Endodermal cell (in vitro differentiated cells): ENCODE data around the gene ACKR3. TPM values are rescaled to one million over a fixed set of nuclear protein-coding genes. Genes with fewer than 3 reads are reported as not detected.

Source experiments
- DNase-seq: peaks from one replicate; pipeline ENCODE4 v3.0.0-alpha.2; 2017
- H3K27ac ChIP-seq: 2 replicates; pipeline ENCODE4 v1.5.1; 2013; ENCODE audit warnings: mild to moderate bottlenecking, low read depth, low read length, moderate library complexity
- H3K27me3 ChIP-seq: 2 replicates; pipeline ENCODE4 v1.6.1; 2013; ENCODE audit warnings: mild to moderate bottlenecking, low read length, moderate library complexity; ENCODE audit not compliant: insufficient read depth, control insufficient read depth, poor library complexity, severe bottlenecking
- H3K36me3 ChIP-seq: 2 replicates; pipeline ENCODE4 v1.7.0; 2013; ENCODE audit warnings: mild to moderate bottlenecking, low read length, moderate library complexity; ENCODE audit not compliant: control insufficient read depth, insufficient read depth
- H3K4me1 ChIP-seq: one replicate; pipeline ENCODE4 v1.7.0; 2013; ENCODE audit warnings: low read length; ENCODE audit not compliant: control insufficient read depth, insufficient read depth
- H3K4me3 ChIP-seq: 2 replicates; pipeline ENCODE4 v1.5.1; 2013; ENCODE audit warnings: mild to moderate bottlenecking, low read length, moderate library complexity
- H3K9ac ChIP-seq: 2 replicates; pipeline ENCODE4 v1.6.1; 2013; ENCODE audit warnings: mild to moderate bottlenecking, low read length, moderate library complexity; ENCODE audit not compliant: poor library complexity, severe bottlenecking; ENCODE audit errors: extremely low read depth
- H3K9me3 ChIP-seq: 2 replicates; pipeline ENCODE4 v1.6.1; 2013; ENCODE audit warnings: mild to moderate bottlenecking, low read length, moderate library complexity; ENCODE audit not compliant: control insufficient read depth
- H3K27ac Mint-ChIP-seq: 2 replicates; pipeline ENCODE4 v1.8.0; 2020; ENCODE audit warnings: mixed read lengths
- H3K27me3 Mint-ChIP-seq: 2 replicates; pipeline ENCODE4 v1.8.0; 2021; ENCODE audit warnings: mild to moderate bottlenecking, mixed read lengths; ENCODE audit not compliant: insufficient read depth
- H3K36me3 Mint-ChIP-seq: 2 replicates; pipeline ENCODE4 v1.8.0; 2020; ENCODE audit warnings: low read depth, mixed read lengths
- H3K4me1 Mint-ChIP-seq: 2 replicates; pipeline ENCODE4 v1.8.0; 2020; ENCODE audit warnings: mixed read lengths
- H3K4me3 Mint-ChIP-seq: 2 replicates; pipeline ENCODE4 v1.8.0; 2020; ENCODE audit warnings: mild to moderate bottlenecking, moderate library complexity, mixed read lengths
- H3K9me3 Mint-ChIP-seq: 2 replicates; pipeline ENCODE4 v1.8.0; 2020; ENCODE audit warnings: mild to moderate bottlenecking, mixed read lengths
- CTCF ChIP-seq: fragments of 200-600 bp; sonication (generic); conservative IDR thresholded peaks from 2 replicates; pipeline ENCODE4 v1.5.0; 2021; ENCODE audit warnings: antibody characterized with exemption, mild to moderate bottlenecking
- WGBS, 2 experiments: methylation state at CpG; one replicate each; pipeline versions ENCODE4 v1.1.5 to v1.1.7; 2013; ENCODE audit warnings: missing lambda C conversion rate in 2 of 2, mixed read lengths in 1 of 2; ENCODE audit not compliant: insufficient coverage in 1 of 2, insufficient read length in 1 of 2; 5-methylcytosine and 5-hydroxymethylcytosine counted together
- total RNA-seq, 2 donors: library from RNA; stranded (reverse); fragmentation: NEBNext Ultra II Directional in 1 of 2; extraction: Animal tissue kit (Norgen Biotek cat#: 25700) in 1 of 2; gene quantifications; 2 replicates in 1 of 2; 3 replicates in 1 of 2; pipeline ENCODE4 v1.2.1, GENCODE V29; 2021

ACKR3 gene
- total RNA-seq, 2 donors from 2014 or later, result 76.9 to 110 TPM

GRCh38 chr2:236587861-236588815 lies 18.5 kb downstream of the ACKR3 start:
- peaks cover 6% of the 10 kb centered on the region for H3K9me3 ChIP-seq
- no peak overlapping the region for H3K9ac ChIP-seq
- peak overlapping the region; percentile 75 for H3K27ac ChIP-seq
- TF ChIP-seq CTCF, result no peak
- DNase-seq, result no peak
- Mint-ChIP-seq H3K27ac (no peak overlapping the region), H3K27me3 (no peaks in the 10 kb centered on the region), H3K36me3 (peaks cover under 1% of the 10 kb centered on the region), H3K9me3 (peaks cover 6% of the 10 kb centered on the region), H3K4me3 (no peak overlapping the region), H3K4me1 (peaks cover 3% of the 10 kb centered on the region)
- no peaks in the 10 kb centered on the region for H3K27me3 ChIP-seq
- 91 to 93% methylated on average over 32 of the region's 32 CpGs for WGBS, 2 experiments
- no peak overlapping the region for H3K4me3 ChIP-seq
- no peaks in the 10 kb centered on the region for H3K36me3 ChIP-seq
- no peaks in the 10 kb centered on the region for H3K4me1 ChIP-seq

GRCh38 chr2:236588932-236589592 lies 19.4 kb downstream of the ACKR3 start:
- H3K4me3 ChIP-seq, result no peak overlapping the region
- no peaks in the 10 kb centered on the region for H3K4me1 ChIP-seq
- peaks cover 6% of the 10 kb centered on the region for H3K9me3 ChIP-seq
- Mint-ChIP-seq H3K27ac (no peak overlapping the region), H3K4me1 (no peaks in the 10 kb centered on the region), H3K36me3 (no peaks in the 10 kb centered on the region), H3K4me3 (no peak overlapping the region), H3K27me3 (no peaks in the 10 kb centered on the region), H3K9me3 (peaks cover 6% of the 10 kb centered on the region)
- WGBS, 2 experiments, result 95 to 97% methylated on average over 14 to 15 of the region's 15 CpGs
- no peak for TF ChIP-seq CTCF
- no peak for DNase-seq
- no peaks in the 10 kb centered on the region for H3K36me3 ChIP-seq
- no peak overlapping the region for H3K9ac ChIP-seq
- H3K27ac ChIP-seq, result no peak overlapping the region
- H3K27me3 ChIP-seq, result no peaks in the 10 kb centered on the region

DNA sequence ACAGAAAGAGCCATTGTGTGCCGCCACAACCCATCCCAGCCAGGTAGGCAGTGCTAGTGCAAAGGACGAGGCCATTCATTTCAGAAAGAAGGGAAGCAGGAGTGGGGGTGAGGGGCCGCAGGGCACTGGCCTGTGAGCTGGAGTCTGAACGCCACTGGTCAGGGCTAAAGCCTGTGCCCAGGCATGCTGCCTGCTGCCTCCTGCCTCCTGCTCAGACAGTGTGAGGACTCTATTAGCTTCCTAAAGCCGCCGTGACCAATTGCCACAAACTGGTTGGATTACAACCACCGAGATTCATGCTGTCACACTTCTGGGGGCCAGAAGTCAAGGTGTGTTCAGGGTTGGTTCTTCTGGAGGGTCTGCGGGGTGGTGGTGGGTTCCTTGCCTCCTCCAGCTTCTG lies 21.2 kb downstream of the ACKR3 start:
- no peaks in the 10 kb centered on the region for H3K36me3 ChIP-seq
- no peak overlapping the region for H3K27ac Mint-ChIP-seq
- no peaks in the 10 kb centered on the region for H3K27me3 Mint-ChIP-seq
- peaks cover 6% of the 10 kb centered on the region for H3K9me3 Mint-ChIP-seq
- no peak for DNase-seq
- no peaks in the 10 kb centered on the region for H3K4me1 ChIP-seq
- H3K27ac ChIP-seq, result no peak overlapping the region
- 87 to 89% methylated on average over 8 of the region's 8 CpGs for WGBS, 2 experiments
- no peak overlapping the region for H3K9ac ChIP-seq
- H3K27me3 ChIP-seq, result no peaks in the 10 kb centered on the region
- no peak for TF ChIP-seq CTCF
- H3K4me3 Mint-ChIP-seq, result no peak overlapping the region
- H3K4me3 ChIP-seq, result no peak overlapping the region
- peaks cover 6% of the 10 kb centered on the region for H3K9me3 ChIP-seq
- H3K4me1 Mint-ChIP-seq, result no peaks in the 10 kb centered on the region
- no peaks in the 10 kb centered on the region for H3K36me3 Mint-ChIP-seq
